Measurements from ENCODE around the gene GTF2H2C. TPM values are rescaled to one million over a fixed set of nuclear protein-coding genes. Genes with fewer than 3 reads are reported as not detected.
"Not testable (repeated sequence)": the region's sequence is repeated elsewhere in the genome, so short reads cannot be mapped to it uniquely, and the experiment has no call there.

GTF2H2C gene
- polyA plus RNA-seq, 1 donor: 33.1 TPM

- DNase-seq: not testable (repeated sequence)
Observed at GRCh38 chr5:69568072-69568471, 8.1 kb downstream of the GTF2H2C start.

GRCh38 chr5:69583356-69583755, 23.4 kb downstream of the GTF2H2C start:
- not testable (repeated sequence) for DNase-seq

GRCh38 chr5:69596114-69596840, 36.3 kb downstream of the GTF2H2C start:
- DNase-seq: not testable (repeated sequence)

GRCh38 chr5:69601947-69602346, 42.0 kb downstream of the GTF2H2C start:
- DNase-seq: not testable (repeated sequence)

GRCh38 chr5:69606839-69607238, 46.8 kb downstream of the GTF2H2C start:
- DNase-seq: not testable (repeated sequence)

GRCh38 chr5:69607750-69608149, 47.8 kb downstream of the GTF2H2C start:
- not testable (repeated sequence) for DNase-seq

GRCh38 chr5:69608861-69609496, 49.0 kb downstream of the GTF2H2C start:
- DNase-seq: not testable (repeated sequence)

GRCh38 chr5:69614843-69615242, 54.9 kb downstream of the GTF2H2C start:
- DNase-seq: not testable (repeated sequence)

GRCh38 chr5:69631879-69632278, 71.9 kb downstream of the GTF2H2C start:
- not testable (repeated sequence) for DNase-seq

Other genes starting within 250 kb of the GTF2H2C start
- 2.5 TPM for gene CCDC125, start 227.4 kb upstream of the GTF2H2C start, polyA plus RNA-seq (ENCODE audit: insufficient read length)
- 30.8 TPM for gene AK6, start 190.7 kb upstream of the GTF2H2C start, polyA plus RNA-seq (ENCODE audit: insufficient read length)
- 31.2 TPM for gene TAF9, start 190.7 kb upstream of the GTF2H2C start, polyA plus RNA-seq (ENCODE audit: insufficient read length)
- gene RAD17, start 190.4 kb upstream of the GTF2H2C start, polyA plus RNA-seq (ENCODE audit: insufficient read length): 22.9 TPM
- gene MARVELD2, start 145.1 kb upstream of the GTF2H2C start, polyA plus RNA-seq (ENCODE audit: insufficient read length): 0.25 TPM
- gene OCLN, start 67.4 kb upstream of the GTF2H2C start, polyA plus RNA-seq (ENCODE audit: insufficient read length): 1.6 TPM

All from hindlimb muscle (tissue), 1 donor.